Fibroblast of pulmonary artery (primary cell): ENCODE measurements around the gene ZBTB38.

Experiments used
- DNase-seq: peaks from one replicate; pipeline ENCODE4 v3.0.0-alpha.2; 2010; ENCODE audit warnings: low read depth
- H3K4me3 ChIP-seq: replicated peaks from 2 replicates; pipeline ENCODE4 v1.5.1; 2011; ENCODE audit warnings: low read depth, mild to moderate bottlenecking, control low read depth, low read length, moderate library complexity
- TF ChIP-seq, protein P1 (sequence below): IDR thresholded peaks from 2 replicates; pipeline ENCODE4 v1.5.1; 2011; ENCODE audit warnings: mild to moderate bottlenecking, control low read depth, low read length, inconsistent platforms; ENCODE audit errors: missing control alignments

The ZBTB38 gene

GRCh38 chr3:141346418-141346817 is 21.9 kb upstream of the ZBTB38 start:
- TF ChIP-seq, protein P1, sequence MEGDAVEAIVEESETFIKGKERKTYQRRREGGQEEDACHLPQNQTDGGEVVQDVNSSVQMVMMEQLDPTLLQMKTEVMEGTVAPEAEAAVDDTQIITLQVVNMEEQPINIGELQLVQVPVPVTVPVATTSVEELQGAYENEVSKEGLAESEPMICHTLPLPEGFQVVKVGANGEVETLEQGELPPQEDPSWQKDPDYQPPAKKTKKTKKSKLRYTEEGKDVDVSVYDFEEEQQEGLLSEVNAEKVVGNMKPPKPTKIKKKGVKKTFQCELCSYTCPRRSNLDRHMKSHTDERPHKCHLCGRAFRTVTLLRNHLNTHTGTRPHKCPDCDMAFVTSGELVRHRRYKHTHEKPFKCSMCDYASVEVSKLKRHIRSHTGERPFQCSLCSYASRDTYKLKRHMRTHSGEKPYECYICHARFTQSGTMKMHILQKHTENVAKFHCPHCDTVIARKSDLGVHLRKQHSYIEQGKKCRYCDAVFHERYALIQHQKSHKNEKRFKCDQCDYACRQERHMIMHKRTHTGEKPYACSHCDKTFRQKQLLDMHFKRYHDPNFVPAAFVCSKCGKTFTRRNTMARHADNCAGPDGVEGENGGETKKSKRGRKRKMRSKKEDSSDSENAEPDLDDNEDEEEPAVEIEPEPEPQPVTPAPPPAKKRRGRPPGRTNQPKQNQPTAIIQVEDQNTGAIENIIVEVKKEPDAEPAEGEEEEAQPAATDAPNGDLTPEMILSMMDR, result no peak
- no peak for DNase-seq
- H3K4me3 ChIP-seq, result no peak overlapping the region

- TF ChIP-seq, protein P1, result no peak
- no peak for DNase-seq
- H3K4me3 ChIP-seq, result no peak overlapping the region
These were observed 21.5 kb upstream of the ZBTB38 start for GRCh38 chr3:141346839-141347238.

DNA sequence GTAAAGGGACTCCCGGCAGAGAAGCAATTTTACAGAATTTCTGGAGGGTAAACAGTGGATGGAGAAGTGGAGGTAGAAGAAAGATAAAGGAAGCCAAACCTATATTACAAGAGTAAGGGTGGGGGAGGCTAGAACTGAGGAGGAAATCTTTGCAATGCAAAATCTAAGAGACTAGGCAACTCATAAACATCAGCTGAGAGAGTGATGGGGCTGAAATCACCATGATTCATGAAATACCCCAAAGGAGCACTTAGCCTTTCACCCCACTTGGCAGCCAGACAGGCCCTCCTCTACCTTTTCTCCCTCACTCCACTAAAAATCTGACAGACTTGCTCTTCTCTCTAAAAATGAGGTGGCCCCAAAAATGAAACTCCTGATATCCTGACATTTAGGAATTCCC is 19.5 kb upstream of the ZBTB38 start:
- H3K4me3 ChIP-seq, result no peak overlapping the region
- no peak for DNase-seq
- TF ChIP-seq, protein P1, result no peak

DNA sequence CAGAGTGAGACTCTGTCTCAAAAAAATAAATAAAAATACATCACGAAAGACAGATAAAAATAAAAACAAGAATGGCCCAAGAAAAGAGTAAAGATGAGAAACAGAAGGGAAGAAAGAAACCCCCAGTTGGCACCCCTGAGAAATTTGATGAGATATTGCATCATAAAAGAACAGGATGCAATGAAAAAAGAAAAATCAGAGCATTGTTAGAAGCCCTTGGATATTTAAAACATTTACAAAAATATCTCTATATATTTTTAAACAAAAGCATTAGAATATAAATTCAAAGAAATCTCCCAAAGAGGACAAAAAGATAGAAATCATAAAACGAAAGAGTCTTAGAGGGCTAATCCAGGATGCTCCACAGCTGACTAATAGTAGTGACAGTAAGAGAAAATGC is 18.6 kb upstream of the ZBTB38 start:
- TF ChIP-seq, protein P1, result no peak
- no peak for DNase-seq
- H3K4me3 ChIP-seq, result no peak overlapping the region

DNA sequence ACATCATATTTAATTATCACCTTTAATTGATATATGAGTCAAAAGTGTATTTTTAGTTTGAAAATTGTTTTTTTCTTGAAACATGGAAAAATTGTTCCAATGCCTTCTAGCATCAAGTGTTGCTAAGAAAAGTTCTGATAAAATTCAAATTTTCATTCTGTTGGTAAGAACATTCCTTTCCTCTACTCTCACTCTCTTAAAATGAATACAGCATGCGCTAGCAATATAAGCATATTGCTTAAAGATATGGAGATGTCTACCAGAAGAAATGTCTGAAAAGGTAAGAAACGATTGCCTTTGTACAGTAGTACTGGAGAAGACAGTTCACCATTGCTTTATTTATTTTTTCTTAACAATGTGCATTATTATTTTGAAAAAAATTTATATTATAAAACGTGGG is 17.6 kb upstream of the ZBTB38 start:
- H3K4me3 ChIP-seq, result no peak overlapping the region
- no peak for DNase-seq
- TF ChIP-seq, protein P1, result no peak

GRCh38 chr3:141352262-141352984 is 15.9 kb upstream of the ZBTB38 start:
- no peak overlapping the region for H3K4me3 ChIP-seq
- DNase-seq, result no peak
- TF ChIP-seq, protein P1, result no peak

- TF ChIP-seq, protein P1, result no peak
- peak; percentile 66 for DNase-seq
These were observed 14.4 kb upstream of the ZBTB38 start for GRCh38 chr3:141353652-141354495.

More at GRCh38 chr3:141353652-141354495, 14.4 kb upstream of the ZBTB38 start:
- no peak overlapping the region for H3K4me3 ChIP-seq
